Urinary bladder (tissue), 4 donors: ENCODE data around the gene GFM2. TPM values are rescaled to one million over a fixed set of nuclear protein-coding genes. Genes with fewer than 3 reads are reported as not detected.
"Not testable (repeated sequence)": the region's sequence is repeated elsewhere in the genome, so short reads cannot be mapped to it uniquely, and the experiment has no call there.

Experiments used
- DNase-seq: peaks from one replicate; pipeline ENCODE4 v3.0.0-alpha.2; 2015; ENCODE audit errors: extremely low spot score
- H3K27ac ChIP-seq: one replicate; pipeline ENCODE4 v1.5.1; 2013; ENCODE audit warnings: low read depth, mild to moderate bottlenecking, moderate library complexity
- H3K36me3 ChIP-seq: one replicate; pipeline ENCODE4 v1.6.1; 2013; ENCODE audit warnings: mild to moderate bottlenecking, moderate library complexity; ENCODE audit not compliant: insufficient read depth
- H3K4me1 ChIP-seq: one replicate; pipeline ENCODE4 v1.6.1; 2013; ENCODE audit warnings: mild to moderate bottlenecking, moderate library complexity; ENCODE audit not compliant: insufficient read depth
- H3K4me3 ChIP-seq: one replicate; pipeline ENCODE4 v1.5.1; 2013; ENCODE audit warnings: low read depth, low read length
- WGBS: extraction: QIAGEN DNeasy Blood & Tissue Kit; methylation state at CpG from one replicate; pipeline ENCODE4 v1.1.7; 2013; 5-methylcytosine and 5-hydroxymethylcytosine counted together
- polyA plus RNA-seq: library from polyadenylated mRNA; stranded (reverse); fragments of 200-250 nt; gene quantifications from one replicate; pipeline ENCODE4 v1.2.3, GENCODE V29; 2013
- total RNA-seq: library from RNA; depleted of rRNA; stranded (reverse); fragments of >200 nt; gene quantifications from one replicate; pipeline ENCODE4 v1.2.3, GENCODE V29; 2014
- donor health status: healthy with polysubstance abuse.
- donor health status: healthy.

GFM2 gene
- total and polyA plus RNA-seq, 2 donors: 14.1 to 52.0 TPM

DNA sequence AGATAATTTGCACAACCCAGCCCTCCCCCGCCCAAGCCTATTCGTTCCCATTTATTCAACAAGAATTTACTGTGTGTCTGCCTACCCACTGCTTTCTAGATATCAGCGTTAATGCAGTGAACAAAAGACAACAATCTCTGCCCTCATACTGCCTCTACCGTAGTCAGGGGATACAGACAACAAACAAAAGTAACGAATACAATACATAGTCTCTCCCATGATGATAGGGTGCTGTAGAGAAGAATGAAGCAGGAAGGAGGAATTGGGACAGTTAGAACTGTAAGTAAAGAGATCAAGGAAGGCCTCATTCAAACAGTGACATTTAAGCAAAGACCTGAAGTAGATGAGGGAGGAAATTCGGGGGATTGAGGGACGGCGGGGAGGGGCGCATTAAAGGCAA, 1.7 kb downstream of the GFM2 start:
- no peak overlapping the region for H3K27ac ChIP-seq
- no peak for DNase-seq
- WGBS: 73% methylated on average over 9 of the region's 9 CpGs
- H3K36me3 ChIP-seq: no peaks in the 10 kb centered on the region
- H3K4me3 ChIP-seq: no peak overlapping the region
- peaks cover 2% of the 10 kb centered on the region for H3K4me1 ChIP-seq

DNA sequence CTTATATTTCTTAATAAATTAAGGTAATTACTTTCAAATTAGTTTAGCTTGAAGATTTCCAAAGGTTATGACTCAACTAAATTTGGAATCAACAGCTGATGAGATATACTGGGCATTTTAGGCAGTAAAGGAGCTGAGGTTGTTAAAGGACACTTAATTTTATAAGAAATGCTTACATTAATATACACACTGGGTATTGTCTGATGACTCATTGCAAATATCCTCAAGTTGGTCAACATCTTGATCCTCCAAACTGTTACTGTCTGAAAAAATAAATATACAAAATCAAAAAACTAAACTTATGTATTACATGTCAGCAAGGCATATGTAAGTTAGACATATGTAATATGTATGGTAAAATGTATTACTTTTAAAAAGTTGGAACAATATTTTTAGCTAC, 3.4 kb downstream of the GFM2 start:
- no peak for DNase-seq
- H3K4me3 ChIP-seq: no peak overlapping the region
- peaks cover 1% of the 10 kb centered on the region for H3K36me3 ChIP-seq
- H3K27ac ChIP-seq: no peak overlapping the region
- H3K4me1 ChIP-seq: peaks cover 2% of the 10 kb centered on the region

DNA sequence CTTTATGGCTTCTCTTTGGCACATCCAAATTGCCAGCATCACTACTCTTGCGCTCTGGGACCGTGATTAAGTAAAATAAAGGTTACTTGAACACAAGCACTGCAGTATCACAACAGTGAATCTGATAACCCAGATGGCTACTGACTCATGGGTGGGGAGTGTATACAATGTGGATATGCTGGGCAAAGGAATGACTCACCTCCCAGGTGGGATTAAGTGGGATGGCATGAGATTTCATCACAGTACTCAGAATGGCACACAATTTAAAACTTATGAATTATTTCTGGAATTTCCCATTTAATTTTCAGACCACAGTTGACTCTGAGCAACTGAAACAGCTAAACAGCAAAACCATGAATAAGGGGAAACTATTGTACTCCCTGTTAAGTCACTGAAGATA, 4.3 kb downstream of the GFM2 start:
- Histone ChIP-seq H3K27ac (no peak overlapping the region), H3K4me3 (no peak overlapping the region), H3K36me3 (peaks cover 5% of the 10 kb centered on the region), H3K4me1 (peaks cover 2% of the 10 kb centered on the region)
- no peak for DNase-seq
- 95% methylated on average over 2 of the region's 2 CpGs for WGBS

DNA sequence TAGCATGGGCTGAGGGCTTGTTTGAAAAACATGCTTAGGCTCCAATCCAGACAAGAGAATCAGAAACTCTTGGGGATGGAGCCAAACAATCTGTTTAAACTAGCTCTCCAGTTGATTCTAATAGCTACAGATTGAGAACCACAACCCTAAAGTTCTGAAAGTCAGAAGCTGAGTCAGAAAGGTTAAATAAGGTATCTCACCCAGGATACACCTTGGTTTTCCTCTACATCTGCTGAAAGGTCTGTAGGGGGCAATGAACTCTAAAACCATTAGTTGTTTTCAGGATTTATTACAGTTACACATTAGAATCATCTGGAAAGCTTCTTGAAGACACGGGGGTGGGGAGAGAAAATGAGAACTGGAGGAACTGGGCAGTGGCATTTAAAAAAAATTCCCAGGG, 5.7 kb downstream of the GFM2 start:
- Histone ChIP-seq H3K4me1 (peaks cover 2% of the 10 kb centered on the region), H3K27ac (no peak overlapping the region)

DNA sequence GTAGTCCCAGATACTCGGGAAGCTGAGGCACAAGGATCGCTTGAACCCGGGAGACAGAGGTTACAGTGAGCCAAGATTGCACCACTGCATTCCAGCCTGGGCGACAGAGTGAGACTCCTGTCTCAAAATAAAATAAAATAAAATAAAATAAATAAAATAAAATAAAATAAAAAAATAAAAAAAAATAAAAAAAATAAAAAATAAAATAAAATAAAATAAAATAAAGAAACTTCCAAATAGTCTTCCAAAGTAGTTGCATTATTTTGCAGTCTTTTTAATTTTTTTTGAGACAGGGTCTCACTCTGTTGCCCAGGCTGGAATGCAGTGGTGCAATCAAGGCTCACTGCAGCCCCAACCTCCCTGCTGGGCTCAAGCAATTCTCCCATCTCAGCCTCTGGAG, 18.2 kb downstream of the GFM2 start:
- WGBS: 97% methylated on average over 4 of the region's 4 CpGs
- H3K4me3 ChIP-seq, H3K4me1 ChIP-seq, H3K27ac ChIP-seq, DNase-seq: not testable (repeated sequence)
- peaks cover 11% of the 10 kb centered on the region for H3K36me3 ChIP-seq

More for the DNA sequence above, 5.7 kb downstream of the GFM2 start:
- peaks cover 6% of the 10 kb centered on the region for H3K36me3 ChIP-seq
- 87% methylated on average over 1 of the region's 1 CpG for WGBS
- no peak overlapping the region for H3K4me3 ChIP-seq
- no peak for DNase-seq

DNA sequence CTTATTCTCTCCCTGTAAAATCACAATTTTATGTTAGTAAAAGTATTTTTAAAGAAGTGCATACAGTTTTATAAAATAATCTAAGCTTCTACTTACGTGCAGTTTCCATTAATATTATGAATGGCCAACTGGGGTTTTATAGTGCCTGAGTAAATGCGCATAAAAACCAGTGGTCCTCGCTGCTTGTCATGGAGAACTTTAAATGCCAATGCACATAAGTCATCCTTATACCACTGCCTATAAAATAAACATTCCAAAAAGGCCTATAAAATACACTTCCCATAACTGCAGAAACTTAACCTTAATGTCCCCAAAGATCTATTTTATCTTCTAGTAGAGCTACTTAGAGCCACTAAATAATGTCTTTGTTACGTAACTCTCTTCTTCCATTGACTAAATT, 28.5 kb downstream of the GFM2 start:
- no peak for DNase-seq
- Histone ChIP-seq H3K36me3 (peaks cover 3% of the 10 kb centered on the region), H3K27ac (no peak overlapping the region), H3K4me1 (no peaks in the 10 kb centered on the region), H3K4me3 (no peak overlapping the region)
- 85% methylated on average over 4 of the region's 4 CpGs for WGBS

DNA sequence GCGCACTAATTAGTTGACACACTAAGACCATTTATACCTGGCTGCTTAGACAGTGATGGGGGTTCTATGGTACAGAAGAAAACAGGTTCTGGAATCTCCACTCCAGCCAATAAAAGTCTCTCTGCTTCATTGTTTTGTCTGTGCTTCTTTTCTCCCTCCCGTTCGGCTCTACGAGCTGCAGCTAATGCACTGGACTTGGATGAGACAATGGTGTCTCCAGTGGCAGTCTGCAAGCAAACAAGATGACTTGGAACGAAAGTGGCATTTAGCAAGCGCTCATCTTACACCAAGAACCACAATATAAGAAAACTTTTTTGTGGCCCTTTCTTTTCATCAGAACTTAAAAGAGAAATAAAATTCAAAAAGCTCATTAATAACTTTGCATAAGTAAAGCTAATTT, 30.2 kb downstream of the GFM2 start:
- no peak overlapping the region for H3K4me3 ChIP-seq
- H3K27ac ChIP-seq: no peak overlapping the region
- 87% methylated on average over 6 of the region's 6 CpGs for WGBS
- H3K4me1 ChIP-seq: no peaks in the 10 kb centered on the region
- peaks cover 3% of the 10 kb centered on the region for H3K36me3 ChIP-seq
- DNase-seq: no peak

DNA sequence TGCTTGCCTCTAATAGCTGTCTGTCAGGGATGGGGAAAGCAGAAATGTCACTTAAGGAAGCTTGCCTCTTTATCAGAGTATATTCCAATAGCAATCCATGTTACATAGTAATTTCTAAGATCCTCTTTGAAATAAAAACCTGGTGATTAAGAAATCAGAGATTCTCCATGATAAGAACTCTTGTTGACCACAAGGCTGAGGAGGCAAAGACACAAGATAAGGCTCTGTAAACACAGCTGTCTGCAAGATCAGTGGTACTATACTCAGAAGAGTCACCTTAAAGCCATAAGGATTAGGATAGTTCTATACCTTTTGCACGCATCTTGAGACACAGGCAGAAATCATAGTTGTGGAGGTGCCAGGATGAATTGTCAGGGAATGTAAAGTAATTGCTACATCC, 41.6 kb downstream of the GFM2 start:
- no peak for DNase-seq
- H3K4me3 ChIP-seq: no peak overlapping the region
- H3K36me3 ChIP-seq: peaks cover 10% of the 10 kb centered on the region
- no peak overlapping the region for H3K27ac ChIP-seq
- whole genome bisulfite sequencing: 74% methylated on average over 1 of the region's 1 CpG
- H3K4me1 ChIP-seq: no peaks in the 10 kb centered on the region

DNA sequence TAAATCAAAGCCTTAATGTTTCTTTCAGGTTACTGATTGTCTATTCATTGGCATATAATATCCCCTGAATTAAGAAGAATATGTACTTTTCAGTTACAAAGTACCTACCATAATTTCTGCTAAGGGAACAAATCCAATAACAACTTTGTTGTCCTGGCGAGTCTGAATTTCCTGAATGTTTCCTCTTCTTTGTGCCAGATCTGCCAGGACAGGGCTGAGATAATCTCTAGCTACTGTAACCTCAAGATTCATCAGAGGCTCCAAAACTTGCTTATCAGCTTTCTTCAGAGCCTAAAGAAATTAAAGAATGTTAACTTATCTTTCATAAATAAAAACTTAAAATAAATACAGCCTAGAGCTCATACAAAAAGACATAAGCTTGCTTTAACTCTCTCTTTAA, 44.6 kb downstream of the GFM2 start:
- no peak overlapping the region for H3K27ac ChIP-seq
- WGBS: 36% methylated on average over 1 of the region's 1 CpG
- H3K36me3 ChIP-seq: peaks cover 10% of the 10 kb centered on the region
- no peak for DNase-seq
- H3K4me1 ChIP-seq: no peaks in the 10 kb centered on the region
- H3K4me3 ChIP-seq: no peak overlapping the region

DNA sequence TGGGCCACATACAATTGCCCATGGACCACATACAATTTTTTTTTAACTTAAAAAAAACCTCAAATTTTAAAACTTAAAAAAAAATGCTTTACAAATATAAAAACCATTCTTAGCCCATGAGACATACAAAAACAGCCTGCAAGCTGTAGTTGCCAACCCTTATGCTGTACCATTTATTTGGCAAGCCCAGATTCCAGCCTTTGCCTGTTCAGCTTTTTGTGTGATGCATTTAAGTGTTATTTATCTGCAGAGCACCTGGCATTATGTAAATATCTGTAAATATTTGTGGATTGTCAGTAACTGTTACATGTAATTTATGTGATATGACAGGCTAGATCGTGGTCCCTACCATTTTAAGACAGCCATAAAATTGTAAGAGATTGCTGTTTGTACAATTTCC, 49.3 kb downstream of the GFM2 start:
- no peak overlapping the region for H3K27ac ChIP-seq
- H3K4me1 ChIP-seq: no peaks in the 10 kb centered on the region
- 21% methylated on average over 1 of the region's 1 CpG for WGBS
- H3K36me3 ChIP-seq: peaks cover 7% of the 10 kb centered on the region
- H3K4me3 ChIP-seq: no peak overlapping the region
- no peak for DNase-seq

DNA sequence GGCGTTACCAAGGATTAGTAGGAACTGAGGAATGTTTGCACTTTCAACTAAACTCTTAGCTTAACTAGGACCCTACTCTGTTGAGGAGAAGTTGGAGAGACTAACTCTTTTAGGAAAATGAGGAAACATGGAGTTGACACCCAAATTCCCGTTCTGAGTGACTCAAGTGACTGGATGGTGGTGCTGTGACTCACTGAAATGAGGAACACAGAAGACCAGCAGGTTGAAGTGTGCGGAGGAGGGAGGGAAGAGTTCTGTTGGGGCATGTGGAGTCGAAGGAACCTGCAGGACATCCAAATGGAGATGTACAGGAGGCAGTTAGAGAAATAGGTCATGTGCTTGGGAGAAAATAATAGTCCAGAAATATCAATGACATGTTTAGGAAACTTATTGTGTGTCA, 73.7 kb downstream of the GFM2 start:
- Histone ChIP-seq H3K36me3 (peaks cover 8% of the 10 kb centered on the region), H3K4me3 (no peak overlapping the region), H3K4me1 (no peaks in the 10 kb centered on the region), H3K27ac (no peak overlapping the region)
- no peak for DNase-seq
- 91% methylated on average over 4 of the region's 4 CpGs for WGBS

DNA sequence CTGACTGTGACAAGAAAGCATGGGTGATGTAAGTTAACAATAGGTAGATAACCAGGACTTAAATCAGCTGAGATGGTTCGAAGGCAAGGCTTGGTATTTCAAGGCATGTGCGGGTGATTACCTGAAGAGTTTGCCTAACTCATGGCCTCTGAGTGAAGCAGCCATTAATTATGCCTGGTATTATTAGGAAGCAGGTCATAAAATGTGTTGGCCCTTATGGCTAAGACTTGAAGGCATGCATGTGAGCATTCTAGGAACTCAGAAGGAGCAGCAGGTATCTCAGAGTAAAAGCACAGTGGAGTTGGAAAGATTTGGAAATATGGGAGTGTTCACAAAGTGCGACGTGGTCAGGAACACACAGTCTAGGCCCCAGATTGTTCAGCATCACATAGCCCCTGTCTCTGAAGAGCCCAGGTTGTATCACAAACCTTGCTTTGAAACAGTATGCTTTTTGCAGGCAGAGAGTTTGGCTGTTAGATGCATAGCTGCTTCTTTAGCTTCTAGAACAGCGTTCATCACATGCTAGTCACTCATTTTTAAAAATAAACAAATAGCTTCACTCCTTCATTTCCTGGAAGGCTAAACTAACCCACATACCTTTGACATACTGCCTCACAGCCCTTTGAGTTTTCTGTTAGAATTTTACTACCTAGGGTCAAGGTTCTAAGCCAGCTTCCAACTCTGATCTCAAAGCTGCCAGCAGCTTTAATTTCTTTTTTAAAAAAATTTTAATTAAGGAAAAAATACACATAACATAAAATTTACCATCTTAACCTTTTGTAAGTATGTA, 79.8 kb downstream of the GFM2 start:
- Histone ChIP-seq H3K4me1 (no peaks in the 10 kb centered on the region), H3K4me3 (no peak overlapping the region), H3K27ac (no peak overlapping the region), H3K36me3 (peaks cover 3% of the 10 kb centered on the region)
- WGBS: 84% methylated on average over 5 of the region's 5 CpGs
- no peak for DNase-seq

DNA sequence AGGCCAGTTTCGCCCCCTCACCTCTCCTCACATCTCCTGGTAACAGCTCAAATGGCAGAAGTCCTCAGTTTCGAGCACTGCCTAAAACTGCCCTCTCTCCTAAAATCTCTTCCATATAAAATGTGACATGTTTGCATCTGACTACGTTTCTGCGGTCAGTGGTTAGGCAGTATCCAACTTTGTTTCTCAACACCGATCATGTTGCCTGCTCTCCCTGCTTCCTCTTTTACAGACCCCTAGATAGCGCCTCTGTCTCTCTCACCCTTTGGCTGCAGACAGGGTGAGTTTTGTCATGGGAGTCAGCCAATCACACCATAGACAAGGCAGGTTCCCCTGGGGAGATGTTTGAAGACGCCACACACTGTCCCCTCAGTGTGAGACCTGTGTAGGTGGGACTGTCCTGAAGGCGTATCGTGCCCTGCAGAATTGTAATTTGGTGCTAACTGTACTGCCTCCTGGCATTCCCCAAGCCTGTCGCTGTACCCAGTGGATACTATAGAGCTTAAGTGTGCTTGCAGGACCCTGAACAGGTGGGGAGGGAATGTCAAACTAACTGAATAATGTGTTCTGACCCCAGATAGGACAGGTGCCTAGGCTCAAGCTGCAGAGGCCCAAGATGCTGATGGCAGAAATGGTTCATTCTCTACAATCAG, 80.8 kb downstream of the GFM2 start:
- Histone ChIP-seq H3K36me3 (peaks cover 3% of the 10 kb centered on the region), H3K4me3 (peak overlapping the region; percentile 83), H3K4me1 (no peaks in the 10 kb centered on the region), H3K27ac (peak overlapping the region; percentile 14)
- 51% methylated on average over 10 of the region's 10 CpGs for WGBS
- no peak for DNase-seq
